Fibroblast of skin of right biceps (primary cell): ENCODE results near the gene GRIN2A.

Experiments used
- DNase-seq: peaks from one replicate; pipeline ENCODE4 v3.0.0-alpha.2; 2013

Gene GRIN2A

GRCh38 chr16:9957002-9957401, 225.2 kb downstream of the GRIN2A start:
- no peak for DNase-seq

GRCh38 chr16:9955677-9956076, 226.6 kb downstream of the GRIN2A start:
- no peak for DNase-seq

DNA sequence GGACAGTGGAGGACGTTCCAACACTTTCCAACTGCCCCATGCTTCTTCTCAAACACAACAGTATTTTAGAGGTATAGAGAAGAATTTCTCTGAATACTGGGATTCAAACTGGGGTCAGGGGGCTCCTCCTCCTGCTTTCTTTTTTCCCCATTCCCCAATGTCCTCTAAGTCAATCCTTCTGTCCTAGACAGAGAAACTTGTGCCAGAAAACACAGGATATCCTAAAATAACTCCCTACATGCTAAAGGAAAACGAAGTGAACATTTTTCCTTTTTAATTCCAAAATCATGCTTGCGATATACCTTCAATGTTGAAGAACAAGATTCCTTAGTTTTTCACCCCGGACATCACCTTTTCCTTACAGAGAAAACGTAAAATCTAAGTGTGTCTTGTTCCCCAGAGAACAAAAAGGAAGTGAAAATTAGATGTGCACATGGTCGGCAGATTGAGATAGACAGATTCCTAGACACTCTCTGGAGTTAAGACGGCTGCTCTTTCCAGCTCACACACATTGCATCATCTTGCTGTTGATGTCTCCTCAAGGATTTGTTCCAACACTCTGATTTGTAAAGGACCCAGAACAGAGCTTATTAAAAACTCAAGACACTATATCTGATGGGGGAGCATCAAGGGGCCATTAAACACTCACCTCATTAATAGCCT, 228.2 kb downstream of the GRIN2A start:
- DNase-seq, result peak; percentile 14

DNA sequence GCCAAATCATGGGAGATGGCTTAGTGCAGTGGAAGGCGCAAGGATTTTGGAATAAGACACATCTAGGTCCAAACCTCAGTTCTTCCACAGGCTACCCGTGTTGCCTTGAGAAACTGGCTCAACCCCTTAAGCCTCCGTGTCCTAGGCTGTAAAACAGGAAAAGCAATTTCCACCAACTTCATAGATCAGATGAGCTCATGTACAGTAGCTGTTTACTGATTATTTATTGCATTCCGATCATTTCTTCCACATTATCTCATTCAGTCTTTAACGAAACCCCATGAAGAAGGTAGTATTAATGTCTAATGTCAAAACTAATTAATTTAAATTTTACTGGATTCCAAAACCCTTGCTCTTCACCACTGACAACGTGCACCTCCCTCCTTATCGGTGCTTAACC, 231.6 kb downstream of the GRIN2A start:
- DNase-seq, result peak; percentile 18

GRCh38 chr16:9949396-9949795, 232.8 kb downstream of the GRIN2A start:
- DNase-seq, result no peak

- DNase-seq, result no peak
Measured at GRCh38 chr16:9948933-9949332, 233.3 kb downstream of the GRIN2A start.

DNA sequence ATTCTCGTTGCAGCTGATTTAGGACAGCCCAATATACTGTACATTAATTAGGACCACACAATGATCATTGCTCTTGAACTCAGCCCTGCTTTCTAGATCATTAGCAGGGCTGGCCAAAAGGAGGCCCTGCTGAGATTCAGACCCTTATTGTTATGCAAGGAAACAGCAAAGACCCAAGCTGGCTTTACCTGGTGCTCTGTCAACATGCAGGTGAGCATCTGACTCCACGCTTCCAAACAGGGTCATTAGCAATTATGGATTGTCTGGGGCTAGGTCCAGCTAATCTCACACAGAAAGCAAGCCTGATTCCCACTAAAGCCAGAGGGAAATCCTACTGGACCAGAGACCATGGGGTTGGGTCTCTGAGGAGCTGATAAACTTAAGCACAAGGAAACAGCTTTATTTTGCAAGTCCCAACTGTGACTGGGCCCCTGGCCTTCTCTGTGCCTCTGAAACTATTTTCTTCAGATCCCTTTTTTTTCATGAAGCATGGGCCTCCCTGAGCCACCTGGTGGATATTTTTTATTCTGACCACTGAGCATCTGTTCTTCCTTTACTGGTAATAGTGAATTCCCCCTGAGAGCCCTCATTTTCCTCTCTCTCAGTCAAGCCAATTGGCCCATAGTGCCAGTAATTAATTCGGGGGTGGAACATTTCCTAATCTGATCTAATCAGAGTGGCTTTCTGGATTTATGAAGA, 236.1 kb downstream of the GRIN2A start:
- DNase-seq, result no peak

GRCh38 chr16:9943121-9943520, 239.1 kb downstream of the GRIN2A start:
- no peak for DNase-seq

DNA sequence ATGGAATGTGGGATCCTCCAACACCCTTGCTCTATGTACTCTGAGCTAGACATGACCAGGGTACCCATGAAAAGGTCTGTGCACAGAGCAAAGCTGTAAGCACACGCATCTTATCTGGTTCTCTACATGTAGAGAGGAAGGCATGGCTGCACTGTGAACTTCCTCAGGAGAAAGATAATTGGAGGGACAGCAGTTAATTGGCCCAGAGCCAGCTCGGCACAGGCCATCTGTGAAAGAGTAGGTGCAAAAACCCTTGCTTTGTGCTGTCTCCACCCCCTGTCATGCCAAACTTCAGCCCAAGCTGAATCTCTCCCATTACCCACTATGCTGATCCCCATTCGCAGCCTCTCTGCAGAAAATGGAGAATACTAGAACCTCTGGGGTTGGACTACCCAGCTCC, 241.0 kb downstream of the GRIN2A start:
- no peak for DNase-seq

DNA sequence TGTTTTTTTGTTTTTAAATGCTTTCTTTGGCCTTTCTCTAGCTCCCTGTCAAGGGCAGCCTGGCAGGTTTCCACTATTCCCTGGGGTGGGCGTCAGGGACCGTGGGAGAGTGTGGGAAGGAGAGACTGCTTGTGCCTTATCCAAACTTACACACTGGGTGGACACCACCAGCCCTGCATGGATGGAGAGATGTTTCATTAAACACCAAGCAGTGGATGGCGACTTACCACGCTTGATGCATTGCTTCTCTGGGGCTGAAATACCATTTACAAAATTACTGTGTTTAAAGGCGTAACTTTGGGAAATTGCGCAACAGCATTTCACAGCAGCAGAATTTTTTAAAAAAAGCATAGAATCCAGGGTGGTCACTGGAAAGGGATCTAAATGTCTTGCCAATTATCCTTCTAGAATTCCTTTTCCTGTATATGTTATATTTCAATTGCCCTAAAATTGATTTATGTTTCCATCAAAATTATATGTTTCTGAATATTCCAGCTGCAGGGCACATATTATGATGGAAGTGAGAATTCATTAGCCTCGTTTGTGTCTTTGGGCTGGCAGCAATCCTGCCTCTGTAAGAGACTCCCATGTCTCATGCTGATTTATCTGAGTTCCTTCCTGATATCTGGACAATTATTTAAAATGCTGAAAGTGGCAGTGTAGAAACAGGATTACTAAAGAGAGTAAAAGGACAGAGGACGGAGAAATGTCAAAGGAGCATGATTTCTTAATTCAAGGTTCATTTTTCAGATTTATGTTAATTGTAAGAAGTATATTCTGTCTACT, 247.3 kb downstream of the GRIN2A start:
- peak; percentile 9 for DNase-seq

DNA sequence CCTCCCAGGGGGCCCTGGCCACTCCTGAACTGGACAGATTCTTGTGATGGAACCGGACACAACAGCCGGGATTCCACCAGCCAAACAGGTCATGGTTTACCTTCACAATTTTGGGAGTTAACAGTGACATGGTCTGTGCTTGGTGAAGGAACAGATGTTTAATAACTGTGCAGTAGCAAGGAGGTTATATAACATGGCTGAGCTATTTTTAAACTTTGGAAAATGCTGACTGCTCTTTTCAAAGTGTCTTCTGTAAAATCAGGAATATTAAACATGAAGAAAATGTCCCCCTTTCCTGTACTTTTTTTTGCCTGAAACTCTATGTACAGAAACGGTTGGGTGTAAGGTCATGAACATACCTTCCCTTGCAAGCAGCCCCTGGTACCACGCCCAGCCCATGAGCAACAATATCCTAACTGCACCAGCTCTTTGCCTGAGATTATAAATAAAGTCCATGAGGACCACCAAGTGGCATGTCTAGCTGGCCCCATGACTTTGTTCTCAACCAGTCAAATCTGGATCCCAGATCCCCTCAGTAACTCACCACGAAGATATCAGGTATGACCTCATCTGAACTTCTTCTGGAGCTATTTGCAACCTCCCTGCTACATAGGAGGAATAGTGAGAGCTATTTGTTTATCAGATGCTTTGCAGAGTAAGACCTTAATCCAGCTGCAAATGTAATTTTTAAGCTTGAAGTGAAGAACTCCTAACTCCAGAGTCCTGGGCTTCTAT, 249.1 kb downstream of the GRIN2A start:
- DNase-seq, result no peak

DNA sequence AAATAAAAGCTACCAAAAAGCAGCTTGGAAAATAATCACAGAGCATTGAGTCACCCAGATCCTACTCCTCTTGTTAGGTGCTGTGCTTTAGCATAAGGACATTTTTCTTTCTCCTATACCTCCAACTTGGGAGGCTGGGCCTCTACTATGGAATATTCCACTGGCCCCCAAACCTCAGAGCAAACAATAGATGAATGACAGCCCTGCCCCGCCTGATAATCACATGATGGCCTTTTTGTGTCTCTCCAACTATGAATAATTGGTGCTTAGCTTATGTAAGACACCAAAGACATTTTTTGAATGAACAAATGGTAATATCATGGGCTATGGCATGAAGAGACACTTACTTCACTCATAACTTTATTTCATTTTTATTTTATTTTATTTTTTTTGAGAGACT, 250.2 kb downstream of the GRIN2A start:
- no peak for DNase-seq

GRCh38 chr16:9929836-9930235, 252.4 kb downstream of the GRIN2A start:
- no peak for DNase-seq

GRCh38 chr16:9929313-9929712, 252.9 kb downstream of the GRIN2A start:
- DNase-seq, result no peak

DNA sequence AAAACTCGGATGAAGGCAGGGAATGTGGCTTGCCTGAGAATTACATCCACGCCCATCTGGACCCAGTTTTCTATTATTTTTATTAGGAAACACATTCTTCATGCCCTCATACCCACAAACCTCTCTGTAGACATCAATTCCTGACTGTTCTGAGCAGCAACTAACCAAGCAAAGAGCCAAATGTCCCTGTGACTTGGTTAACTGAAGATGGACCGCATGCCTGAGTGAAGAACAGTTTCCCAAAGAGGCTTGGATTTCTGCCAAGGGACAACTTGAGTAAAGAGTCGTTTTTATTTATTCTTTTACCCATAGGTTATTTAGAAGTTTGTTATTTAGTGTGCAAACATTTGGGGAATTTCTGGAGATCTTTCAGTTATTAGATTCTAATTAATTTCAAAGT, 259.8 kb downstream of the GRIN2A start:
- DNase-seq, result no peak

DNA sequence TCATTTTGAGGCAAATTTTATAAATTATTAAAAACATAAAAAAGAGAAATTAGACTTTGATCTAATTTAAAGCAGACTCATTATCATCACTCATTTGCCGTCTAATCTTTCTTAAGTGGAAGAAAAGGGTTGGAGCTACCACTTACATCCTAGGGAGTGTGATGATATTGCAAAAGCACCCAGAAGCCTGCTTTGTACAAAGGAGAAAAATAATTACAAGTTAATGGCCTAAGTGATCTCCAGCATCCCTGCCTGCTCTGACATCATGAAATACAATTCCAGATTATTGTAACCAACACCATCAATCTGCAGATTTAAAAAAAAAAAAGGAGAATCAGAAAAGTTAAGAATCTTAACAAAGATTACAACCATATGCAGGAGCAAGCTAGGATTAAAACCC, 260.2 kb downstream of the GRIN2A start:
- no peak for DNase-seq

DNA sequence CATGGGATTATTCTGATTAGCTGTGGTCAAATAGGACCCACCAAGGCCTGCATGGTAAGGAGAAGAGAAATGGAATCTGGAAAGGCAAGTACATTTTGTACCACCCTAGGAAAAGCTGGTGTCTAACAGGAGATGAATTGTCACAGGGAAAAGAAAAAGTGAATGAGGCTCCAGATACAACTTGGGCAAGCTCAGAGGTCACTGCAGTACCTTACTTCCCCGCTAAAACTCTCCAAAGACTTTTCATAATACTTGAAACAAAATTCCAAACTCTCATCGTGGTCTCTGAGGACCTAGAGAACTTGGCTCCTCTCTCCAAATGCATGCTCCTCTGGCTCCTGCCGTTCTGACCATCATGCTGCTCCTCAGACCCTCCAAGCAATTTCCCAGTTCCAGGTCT, 262.8 kb downstream of the GRIN2A start:
- DNase-seq, result no peak

DNA sequence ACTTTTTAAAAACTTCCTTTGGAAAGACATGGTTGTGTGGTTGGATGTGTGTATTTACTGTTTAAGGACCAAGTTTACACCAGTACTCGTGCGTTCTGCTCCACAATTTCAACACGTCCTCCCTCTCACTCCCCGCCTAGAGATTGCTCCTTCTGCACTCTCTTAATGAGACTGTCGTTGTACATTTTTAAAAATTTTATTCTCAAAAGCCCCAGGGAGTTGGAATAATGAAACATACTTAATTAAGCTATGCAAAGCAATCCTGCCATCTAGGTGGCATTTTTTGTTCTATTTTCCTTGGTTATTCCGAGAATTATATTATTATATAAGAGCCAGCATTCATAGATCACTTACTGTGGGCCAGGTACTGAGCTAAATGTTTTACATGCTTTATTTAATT, 264.5 kb downstream of the GRIN2A start:
- no peak for DNase-seq

GRCh38 chr16:9913604-9914326, 268.5 kb downstream of the GRIN2A start:
- no peak for DNase-seq

GRCh38 chr16:9911989-9912388, 270.2 kb downstream of the GRIN2A start:
- DNase-seq, result no peak

DNA sequence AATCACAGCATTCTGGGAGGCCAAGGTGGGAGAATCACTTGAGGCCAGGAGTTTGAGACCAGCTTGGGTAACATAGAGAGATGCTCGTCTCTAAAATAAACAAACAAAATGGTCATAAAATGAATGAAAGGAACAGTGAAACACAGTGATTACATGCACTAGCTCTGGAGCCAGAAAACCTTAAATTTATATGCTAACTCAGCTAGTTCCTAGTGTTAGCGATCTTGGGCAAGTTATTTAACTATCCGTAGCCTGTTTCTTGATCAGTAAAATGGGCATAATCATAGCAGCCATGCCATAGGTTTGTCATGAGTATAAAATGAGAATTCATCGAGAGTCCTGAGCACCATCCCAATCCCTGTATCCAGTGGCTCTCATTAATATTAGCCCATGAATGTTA, 271.0 kb downstream of the GRIN2A start:
- no peak for DNase-seq

GRCh38 chr16:9909072-9909825, 273.0 kb downstream of the GRIN2A start:
- no peak for DNase-seq
